ENCODE data around the gene SOAT1. TPM values are rescaled to one million over a fixed set of nuclear protein-coding genes. Genes with fewer than 3 reads are reported as not detected.
A peak's percentile ranks its signal among the peaks of the same experiment; 100 is the strongest.

The SOAT1 gene
- polyA plus RNA-seq, 2 of the 4 experiments (the other 2 are of a cell fraction): 19.0 to 62.1 TPM

GRCh38 chr1:179310721-179311120 lies 17.1 kb downstream of the SOAT1 start:
- H3K27ac ChIP-seq: peak overlapping the region; percentile 46 to 61; a peak in 4 of 6 replicates

GRCh38 chr1:179311149-179311700 lies 17.6 kb downstream of the SOAT1 start:
- 84% methylated on average over 5 of the region's 5 CpGs for WGBS (ENCODE audit: missing lambda C conversion rate)
- TF ChIP-seq EP300 (IDR thresholded peaks at IDR 0.05) (no peak), HOXB5 (CRISPR knock-in tag; IDR thresholded peaks at IDR 0.05) (no peak), POLR2AphosphoS2 (conservative IDR thresholded peaks at IDR 0.05; ENCODE audit: low read length) (no peak), EHMT2 (IDR thresholded peaks at IDR 0.05; ENCODE audit: low read depth) (no peak), MAZ (IDR thresholded peaks at IDR 0.05; ENCODE audit: borderline replicate concordance, low read depth, low read length) (no peak), PHF8 (IDR thresholded peaks at IDR 0.05; ENCODE audit: borderline replicate concordance, low read depth) (no peak), RFX5 (IDR thresholded peaks at IDR 0.05) (no peak), MAFK (IDR thresholded peaks at IDR 0.05; ENCODE audit: partially characterized antibody) (no peak), EHF (CRISPR knock-in tag; IDR thresholded peaks at IDR 0.05) (no peak), ZC3H11A (IDR thresholded peaks at IDR 0.05) (no peak), ATOH8 (CRISPR knock-in tag; IDR thresholded peaks at IDR 0.05; ENCODE audit: low read depth) (no peak)
- POLR2A ChIA-PET: no interaction called here
- Histone ChIP-seq H3K27ac (peak overlapping the region; percentile 41 to 61; a peak in 4 of 6 replicates), H3K4me3 (no peak overlapping the region), H3K4me1 (peaks cover 14% of the 10 kb centered on the region; the same call in 2 of the 3 replicates), H3K9me3 (no peaks in the 10 kb centered on the region), H3K4me2 (peak overlapping the region; percentile 32)
- no peak for DNase-seq (ENCODE audit: low read depth in 1 of 2, low spot score in 1 of 2)
- FAIRE-seq: no peak
- CTCF ChIA-PET: no interaction called here
- ATAC-seq: no peak

More at GRCh38 chr1:179310721-179311120, 17.1 kb downstream of the SOAT1 start:
- ChIA-PET CTCF (no interaction called here), POLR2A (interaction anchor here (0.7 kb wide), 1 partner anchor 17 kb away, joined by 4 read pairs; the partner anchor contains the start of gene SOAT1)
- no peak for TF ChIP-seq FOXS1 (CRISPR knock-in tag; IDR thresholded peaks at IDR 0.05)
- TF ChIP-seq BHLHE40 (IDR thresholded peaks at IDR 0.05; ENCODE audit: low read depth, low read length): no peak
- no peak for TF ChIP-seq CBX2 (IDR thresholded peaks at IDR 0.05; ENCODE audit: borderline replicate concordance, low read depth)
- no peak for TF ChIP-seq FOSL2 (IDR thresholded peaks at IDR 0.05)
- TF ChIP-seq FOSL2 (CRISPR knock-in tag; IDR thresholded peaks at IDR 0.05): peak; percentile 77
- TF ChIP-seq TFCP2L1 (CRISPR knock-in tag; IDR thresholded peaks at IDR 0.05): no peak
- TF ChIP-seq JUNB (IDR thresholded peaks at IDR 0.05): no peak
- peak; percentile 22 for TF ChIP-seq MAFK (IDR thresholded peaks at IDR 0.05; ENCODE audit: partially characterized antibody)
- Histone ChIP-seq H3K4me2 (peak overlapping the region; percentile 32), H3K4me3 (no peak overlapping the region), H3K9me3 (no peaks in the 10 kb centered on the region), H3K4me1 (peaks cover 15% of the 10 kb centered on the region; the same call in 2 of the 3 replicates)
- 76% methylated on average over 3 of the region's 3 CpGs for WGBS (ENCODE audit: missing lambda C conversion rate)
- DNase-seq (ENCODE audit: low read depth in 1 of 2, low spot score in 1 of 2) (peak; percentile 32 to 47), ATAC-seq (peak; percentile 68 to 85; a peak in 5 of 6 replicates), FAIRE-seq (no peak)

GRCh38 chr1:179313004-179313403 lies 19.4 kb downstream of the SOAT1 start:
- no peak for FAIRE-seq
- H3K27ac ChIP-seq: no peak overlapping the region

More at GRCh38 chr1:179313004-179313403, 19.4 kb downstream of the SOAT1 start:
- no peak overlapping the region for H3K4me2 ChIP-seq
- TF ChIP-seq BCL3 (IDR thresholded peaks at IDR 0.05) (no peak), MAX (IDR thresholded peaks at IDR 0.05) (no peak), ZC3H11A (IDR thresholded peaks at IDR 0.05) (no peak), FOSL2 (IDR thresholded peaks at IDR 0.05) (no peak), FOSL2 (CRISPR knock-in tag; IDR thresholded peaks at IDR 0.05) (no peak), RARB (CRISPR knock-in tag; IDR thresholded peaks at IDR 0.05) (no peak), REST (IDR thresholded peaks at IDR 0.05) (no peak), PBX3 (IDR thresholded peaks at IDR 0.05) (no peak), CEBPB (IDR thresholded peaks at IDR 0.05) (no peak), POLR2A (IDR thresholded peaks at IDR 0.05; ENCODE audit: low read length) (no peak), SMC3 (IDR thresholded peaks at IDR 0.05) (no peak), NPAS2 (CRISPR knock-in tag; IDR thresholded peaks at IDR 0.05; ENCODE audit: borderline replicate concordance) (no peak), KDM5A (IDR thresholded peaks at IDR 0.05) (no peak), SREBF2 (IDR thresholded peaks at IDR 0.05) (no peak), ZNF302 (CRISPR knock-in tag; IDR thresholded peaks at IDR 0.05) (no peak)
- ChIA-PET POLR2A (no interaction called here), CTCF (no interaction called here)
- no peaks in the 10 kb centered on the region for H3K9me3 ChIP-seq
- H3K4me3 ChIP-seq: no peak overlapping the region
- 94% methylated on average over 6 of the region's 6 CpGs for WGBS (ENCODE audit: missing lambda C conversion rate)
- DNase-seq (ENCODE audit: low read depth in 1 of 2, low spot score in 1 of 2) (no peak), ATAC-seq (no peak)
- H3K4me1 ChIP-seq: peaks cover 14% of the 10 kb centered on the region; the same call in 2 of the 3 replicates
